ENCODE data around the gene CEP112. TPM values are rescaled to one million over a fixed set of nuclear protein-coding genes. Genes with fewer than 3 reads are reported as not detected.

CEP112 gene
- total RNA-seq, 1 donor from 2014 or later = 13.9 TPM

DNA sequence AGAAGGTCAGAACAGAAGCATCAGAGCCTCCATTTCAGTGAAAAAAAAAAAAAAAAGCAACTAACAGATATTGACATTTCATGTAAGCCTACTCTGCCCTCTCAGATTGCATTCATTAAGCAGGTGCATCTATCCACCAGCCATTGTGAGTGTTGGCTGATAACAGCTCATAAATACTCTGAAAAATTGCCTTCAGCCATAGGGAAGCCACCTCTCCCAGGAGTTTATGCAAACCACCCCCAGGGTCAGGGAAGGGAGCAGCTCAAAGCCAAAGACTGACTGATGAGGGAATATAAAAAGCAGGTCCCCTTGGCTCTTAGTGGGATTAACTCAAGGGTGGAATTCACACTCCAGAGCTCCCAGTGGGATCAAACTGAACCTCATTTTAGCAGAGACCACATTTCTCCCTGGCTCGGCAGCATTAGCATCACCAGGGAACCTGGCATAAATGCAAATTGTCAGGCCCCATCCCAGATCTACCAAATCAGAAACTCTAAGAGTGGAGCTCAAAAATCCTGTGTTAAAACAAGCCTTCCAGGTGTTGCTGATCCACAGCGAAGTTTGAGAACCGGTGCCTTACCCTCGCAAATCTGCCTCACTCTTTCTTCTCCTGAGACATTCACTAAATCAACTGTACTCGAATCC lies 23.1 kb upstream of the CEP112 start:
- DNase-seq (ENCODE audit: low read depth) (no peak), FAIRE-seq (no peak)
- no peaks in the 10 kb centered on the region for H3K4me1 Mint-ChIP-seq (ENCODE audit: low read depth, unreplicated experiment)

DNA sequence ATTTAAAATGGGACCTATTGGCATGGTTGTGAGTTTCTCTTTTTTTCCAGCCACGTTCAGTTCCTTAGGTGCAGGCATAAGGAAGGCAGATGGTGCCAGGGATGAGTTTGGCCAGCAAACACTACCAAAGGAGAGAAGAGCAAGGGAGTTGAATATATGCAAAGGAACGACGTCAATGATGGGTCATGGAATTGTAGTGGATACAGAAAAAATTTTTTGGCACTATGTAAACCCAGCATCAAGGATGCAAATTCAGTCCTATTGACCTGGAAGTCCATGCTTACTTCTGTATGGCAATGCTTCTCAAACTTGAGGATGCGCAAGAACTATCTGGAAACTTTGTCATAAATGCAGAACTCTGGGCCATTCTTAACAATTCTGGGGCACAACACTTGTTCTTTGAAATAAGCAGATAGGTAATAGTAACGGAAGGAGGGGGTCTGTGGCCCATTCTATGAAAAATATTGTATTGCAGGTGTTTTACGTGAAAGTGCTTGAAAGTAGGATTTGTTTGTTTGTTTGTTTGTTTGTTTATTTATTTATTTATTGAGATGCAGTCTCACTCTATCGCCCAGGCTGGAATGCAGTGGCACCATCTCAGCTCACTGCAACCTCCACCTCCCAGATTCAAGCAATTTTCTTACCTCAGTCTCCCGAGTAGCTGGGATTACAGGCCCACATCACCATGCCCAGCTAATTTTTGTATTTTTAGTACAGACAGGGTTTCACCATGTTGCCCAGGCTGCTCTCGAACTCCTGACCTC lies 19.3 kb upstream of the CEP112 start:
- Histone ChIP-seq H3K9ac (ENCODE audit: low read length) (no peak overlapping the region), H3K4me3 (ENCODE audit: insufficient read depth, low read depth, low read length) (no peak overlapping the region), H3K27ac (ENCODE audit: low read depth, low read length) (no peak overlapping the region), H3K4me1 (ENCODE audit: insufficient read depth, low read length) (no peaks in the 10 kb centered on the region), H4K20me1 (ENCODE audit: insufficient read depth, low read length) (no peaks in the 10 kb centered on the region), H3K9me3 (ENCODE audit: insufficient read depth, low read depth, low read length) (no peaks in the 10 kb centered on the region), H3K36me3 (ENCODE audit: insufficient read depth, low read length) (no peaks in the 10 kb centered on the region), H3K27me3 (ENCODE audit: insufficient read depth, low read length) (no peaks in the 10 kb centered on the region), H3K79me2 (ENCODE audit: insufficient read depth, low read length) (no peaks in the 10 kb centered on the region), H3K4me2 (ENCODE audit: low read length) (no peak overlapping the region), H2AFZ (ENCODE audit: low read depth, low read length) (no peak overlapping the region)
- Mint-ChIP-seq H3K27me3 (ENCODE audit: low read depth, unreplicated experiment) (peaks cover 9% of the 10 kb centered on the region), H3K4me1 (ENCODE audit: low read depth, unreplicated experiment) (no peaks in the 10 kb centered on the region), H3K27ac (ENCODE audit: unreplicated experiment) (no peak overlapping the region), H3K36me3 (ENCODE audit: low read depth, unreplicated experiment) (no peaks in the 10 kb centered on the region), H3K9me3 (ENCODE audit: unreplicated experiment) (peaks cover 4% of the 10 kb centered on the region), H3K4me3 (ENCODE audit: unreplicated experiment) (no peak overlapping the region)
- FAIRE-seq = no peak
- no peak for TF ChIP-seq EZH2 (IDR thresholded peaks at IDR 0.05; ENCODE audit: insufficient read depth, low read length)
- TF ChIP-seq, protein P1, sequence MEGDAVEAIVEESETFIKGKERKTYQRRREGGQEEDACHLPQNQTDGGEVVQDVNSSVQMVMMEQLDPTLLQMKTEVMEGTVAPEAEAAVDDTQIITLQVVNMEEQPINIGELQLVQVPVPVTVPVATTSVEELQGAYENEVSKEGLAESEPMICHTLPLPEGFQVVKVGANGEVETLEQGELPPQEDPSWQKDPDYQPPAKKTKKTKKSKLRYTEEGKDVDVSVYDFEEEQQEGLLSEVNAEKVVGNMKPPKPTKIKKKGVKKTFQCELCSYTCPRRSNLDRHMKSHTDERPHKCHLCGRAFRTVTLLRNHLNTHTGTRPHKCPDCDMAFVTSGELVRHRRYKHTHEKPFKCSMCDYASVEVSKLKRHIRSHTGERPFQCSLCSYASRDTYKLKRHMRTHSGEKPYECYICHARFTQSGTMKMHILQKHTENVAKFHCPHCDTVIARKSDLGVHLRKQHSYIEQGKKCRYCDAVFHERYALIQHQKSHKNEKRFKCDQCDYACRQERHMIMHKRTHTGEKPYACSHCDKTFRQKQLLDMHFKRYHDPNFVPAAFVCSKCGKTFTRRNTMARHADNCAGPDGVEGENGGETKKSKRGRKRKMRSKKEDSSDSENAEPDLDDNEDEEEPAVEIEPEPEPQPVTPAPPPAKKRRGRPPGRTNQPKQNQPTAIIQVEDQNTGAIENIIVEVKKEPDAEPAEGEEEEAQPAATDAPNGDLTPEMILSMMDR (IDR thresholded peaks at IDR 0.05; ENCODE audit: insufficient read depth, low read depth, low read length) = no peak
- DNase-seq (ENCODE audit: low read depth) = no peak

More for the DNA sequence above, 23.1 kb upstream of the CEP112 start:
- no peaks in the 10 kb centered on the region for H3K27me3 ChIP-seq (ENCODE audit: insufficient read depth, low read length)
- H3K79me2 ChIP-seq (ENCODE audit: insufficient read depth, low read length) = no peaks in the 10 kb centered on the region
- TF ChIP-seq, protein P1 (IDR thresholded peaks at IDR 0.05; ENCODE audit: insufficient read depth, low read depth, low read length) = no peak
- no peak for TF ChIP-seq EZH2 (IDR thresholded peaks at IDR 0.05; ENCODE audit: insufficient read depth, low read length)
- no peak overlapping the region for H3K9ac ChIP-seq (ENCODE audit: low read length)
- H3K4me1 ChIP-seq (ENCODE audit: insufficient read depth, low read length) = no peaks in the 10 kb centered on the region
- H3K36me3 ChIP-seq (ENCODE audit: insufficient read depth, low read length) = no peaks in the 10 kb centered on the region
- Mint-ChIP-seq H3K27me3 (ENCODE audit: low read depth, unreplicated experiment) (peaks cover 9% of the 10 kb centered on the region), H3K36me3 (ENCODE audit: low read depth, unreplicated experiment) (no peaks in the 10 kb centered on the region), H3K4me3 (ENCODE audit: unreplicated experiment) (no peak overlapping the region), H3K9me3 (ENCODE audit: unreplicated experiment) (no peaks in the 10 kb centered on the region), H3K27ac (ENCODE audit: unreplicated experiment) (no peak overlapping the region)
- H3K4me3 ChIP-seq (ENCODE audit: insufficient read depth, low read depth, low read length) = no peak overlapping the region
- no peak overlapping the region for H3K4me2 ChIP-seq (ENCODE audit: low read length)
- no peaks in the 10 kb centered on the region for H4K20me1 ChIP-seq (ENCODE audit: insufficient read depth, low read length)
- H3K27ac ChIP-seq (ENCODE audit: low read depth, low read length) = no peak overlapping the region
- H2AFZ ChIP-seq (ENCODE audit: low read depth, low read length) = no peak overlapping the region
- H3K9me3 ChIP-seq (ENCODE audit: insufficient read depth, low read depth, low read length) = no peaks in the 10 kb centered on the region

DNA sequence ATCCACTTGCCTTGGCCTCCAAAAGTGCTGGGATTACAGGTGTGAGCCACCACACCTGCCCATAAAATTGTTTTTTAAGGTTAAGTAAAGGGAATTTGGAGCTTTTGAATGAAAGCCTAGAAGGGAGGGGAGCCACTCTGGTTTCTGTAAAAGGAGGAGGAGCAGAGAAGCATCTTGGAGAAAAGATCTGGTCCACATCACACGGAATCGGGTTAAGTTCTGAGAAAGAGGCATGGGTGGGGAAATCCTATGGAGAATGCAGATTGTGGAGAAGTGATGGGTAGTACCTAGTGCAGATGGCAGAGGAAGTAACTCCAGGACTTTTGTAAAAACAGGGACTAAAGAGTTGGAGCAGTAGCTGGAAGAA lies 18.3 kb upstream of the CEP112 start:
- Histone ChIP-seq H4K20me1 (ENCODE audit: insufficient read depth, low read length) (no peaks in the 10 kb centered on the region), H3K9me3 (ENCODE audit: insufficient read depth, low read depth, low read length) (no peaks in the 10 kb centered on the region), H3K36me3 (ENCODE audit: insufficient read depth, low read length) (no peaks in the 10 kb centered on the region), H3K27me3 (ENCODE audit: insufficient read depth, low read length) (no peaks in the 10 kb centered on the region), H3K9ac (ENCODE audit: low read length) (no peak overlapping the region), H2AFZ (ENCODE audit: low read depth, low read length) (no peak overlapping the region), H3K79me2 (ENCODE audit: insufficient read depth, low read length) (no peaks in the 10 kb centered on the region), H3K4me2 (ENCODE audit: low read length) (no peak overlapping the region), H3K4me3 (ENCODE audit: insufficient read depth, low read depth, low read length) (no peak overlapping the region), H3K27ac (ENCODE audit: low read depth, low read length) (no peak overlapping the region), H3K4me1 (ENCODE audit: insufficient read depth, low read length) (no peaks in the 10 kb centered on the region)
- no peak overlapping the region for H3K4me3 Mint-ChIP-seq (ENCODE audit: unreplicated experiment)
- peaks cover 2% of the 10 kb centered on the region for H3K27me3 Mint-ChIP-seq (ENCODE audit: low read depth, unreplicated experiment)
- H3K36me3 Mint-ChIP-seq (ENCODE audit: low read depth, unreplicated experiment) = no peaks in the 10 kb centered on the region
- no peaks in the 10 kb centered on the region for H3K4me1 Mint-ChIP-seq (ENCODE audit: low read depth, unreplicated experiment)
- DNase-seq (ENCODE audit: low read depth) = no peak
- no peak for TF ChIP-seq EZH2 (IDR thresholded peaks at IDR 0.05; ENCODE audit: insufficient read depth, low read length)
- TF ChIP-seq, protein P1 (IDR thresholded peaks at IDR 0.05; ENCODE audit: insufficient read depth, low read depth, low read length) = no peak
- H3K27ac Mint-ChIP-seq (ENCODE audit: unreplicated experiment) = no peak overlapping the region
- H3K9me3 Mint-ChIP-seq (ENCODE audit: unreplicated experiment) = peaks cover 4% of the 10 kb centered on the region
- FAIRE-seq = no peak

All from astrocyte (in vitro differentiated cells and primary cell).